ENCODE data around the gene SAT1.
"Not testable (repeated sequence)": the region's sequence is repeated elsewhere in the genome, so short reads cannot be mapped to it uniquely, and the experiment has no call there.

DNA sequence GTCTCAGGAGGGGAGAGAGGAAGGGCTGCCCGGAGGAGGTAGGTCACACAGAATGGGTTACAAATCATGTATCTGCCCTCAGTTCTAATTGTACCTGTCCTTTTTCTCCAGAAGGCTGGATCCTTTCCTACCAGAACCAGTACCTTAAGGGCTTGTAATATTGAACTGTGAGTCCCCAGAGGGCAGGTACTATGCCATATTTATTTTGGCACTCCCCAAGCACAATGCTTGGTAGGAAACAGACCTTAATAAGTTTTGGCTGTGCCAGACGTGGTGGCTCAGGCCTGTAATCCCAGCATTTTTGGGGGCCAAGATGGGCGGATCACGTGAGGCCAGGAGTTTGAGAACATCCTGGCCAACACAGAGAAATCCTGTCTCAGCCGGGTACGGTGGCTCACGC lies 11.9 kb upstream of the SAT1 start:
- not testable (repeated sequence) for TF ChIP-seq NR2F2 (IDR thresholded peaks at IDR 0.05; ENCODE audit: borderline replicate concordance, low read depth); BCL6 (CRISPR knock-in tag; IDR thresholded peaks at IDR 0.05); FOXA3 (CRISPR knock-in tag; IDR thresholded peaks at IDR 0.05); TCF7L2 (IDR thresholded peaks at IDR 0.05; ENCODE audit: low read depth, low read length); ZNF841 (CRISPR knock-in tag; IDR thresholded peaks at IDR 0.05; ENCODE audit: borderline replicate concordance); ZNF430 (CRISPR knock-in tag; IDR thresholded peaks at IDR 0.05); CBX1 (IDR thresholded peaks at IDR 0.05; ENCODE audit: low read depth); EP300 (IDR thresholded peaks at IDR 0.05; ENCODE audit: low read depth in 2 of 2, low read length in 2 of 2); EP300 (CRISPR knock-in tag; IDR thresholded peaks at IDR 0.05; ENCODE audit: borderline replicate concordance); ZNF121 (CRISPR knock-in tag; IDR thresholded peaks at IDR 0.05); GABPA (IDR thresholded peaks at IDR 0.05; ENCODE audit: low read depth, low read length); GABPA (CRISPR knock-in tag; IDR thresholded peaks at IDR 0.05; ENCODE audit: low read depth)
- TF ChIP-seq, protein P1, sequence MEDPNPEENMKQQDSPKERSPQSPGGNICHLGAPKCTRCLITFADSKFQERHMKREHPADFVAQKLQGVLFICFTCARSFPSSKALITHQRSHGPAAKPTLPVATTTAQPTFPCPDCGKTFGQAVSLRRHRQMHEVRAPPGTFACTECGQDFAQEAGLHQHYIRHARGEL (CRISPR knock-in tag; IDR thresholded peaks at IDR 0.05), result not testable (repeated sequence)
- TF ChIP-seq, protein P2, sequence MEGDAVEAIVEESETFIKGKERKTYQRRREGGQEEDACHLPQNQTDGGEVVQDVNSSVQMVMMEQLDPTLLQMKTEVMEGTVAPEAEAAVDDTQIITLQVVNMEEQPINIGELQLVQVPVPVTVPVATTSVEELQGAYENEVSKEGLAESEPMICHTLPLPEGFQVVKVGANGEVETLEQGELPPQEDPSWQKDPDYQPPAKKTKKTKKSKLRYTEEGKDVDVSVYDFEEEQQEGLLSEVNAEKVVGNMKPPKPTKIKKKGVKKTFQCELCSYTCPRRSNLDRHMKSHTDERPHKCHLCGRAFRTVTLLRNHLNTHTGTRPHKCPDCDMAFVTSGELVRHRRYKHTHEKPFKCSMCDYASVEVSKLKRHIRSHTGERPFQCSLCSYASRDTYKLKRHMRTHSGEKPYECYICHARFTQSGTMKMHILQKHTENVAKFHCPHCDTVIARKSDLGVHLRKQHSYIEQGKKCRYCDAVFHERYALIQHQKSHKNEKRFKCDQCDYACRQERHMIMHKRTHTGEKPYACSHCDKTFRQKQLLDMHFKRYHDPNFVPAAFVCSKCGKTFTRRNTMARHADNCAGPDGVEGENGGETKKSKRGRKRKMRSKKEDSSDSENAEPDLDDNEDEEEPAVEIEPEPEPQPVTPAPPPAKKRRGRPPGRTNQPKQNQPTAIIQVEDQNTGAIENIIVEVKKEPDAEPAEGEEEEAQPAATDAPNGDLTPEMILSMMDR (CRISPR knock-in tag; IDR thresholded peaks at IDR 0.05), result not testable (repeated sequence)
- TF ChIP-seq, protein P3, sequence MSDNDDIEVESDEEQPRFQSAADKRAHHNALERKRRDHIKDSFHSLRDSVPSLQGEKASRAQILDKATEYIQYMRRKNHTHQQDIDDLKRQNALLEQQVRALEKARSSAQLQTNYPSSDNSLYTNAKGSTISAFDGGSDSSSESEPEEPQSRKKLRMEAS (IDR thresholded peaks at IDR 0.05), result not testable (repeated sequence)
- TF ChIP-seq, protein P4, sequence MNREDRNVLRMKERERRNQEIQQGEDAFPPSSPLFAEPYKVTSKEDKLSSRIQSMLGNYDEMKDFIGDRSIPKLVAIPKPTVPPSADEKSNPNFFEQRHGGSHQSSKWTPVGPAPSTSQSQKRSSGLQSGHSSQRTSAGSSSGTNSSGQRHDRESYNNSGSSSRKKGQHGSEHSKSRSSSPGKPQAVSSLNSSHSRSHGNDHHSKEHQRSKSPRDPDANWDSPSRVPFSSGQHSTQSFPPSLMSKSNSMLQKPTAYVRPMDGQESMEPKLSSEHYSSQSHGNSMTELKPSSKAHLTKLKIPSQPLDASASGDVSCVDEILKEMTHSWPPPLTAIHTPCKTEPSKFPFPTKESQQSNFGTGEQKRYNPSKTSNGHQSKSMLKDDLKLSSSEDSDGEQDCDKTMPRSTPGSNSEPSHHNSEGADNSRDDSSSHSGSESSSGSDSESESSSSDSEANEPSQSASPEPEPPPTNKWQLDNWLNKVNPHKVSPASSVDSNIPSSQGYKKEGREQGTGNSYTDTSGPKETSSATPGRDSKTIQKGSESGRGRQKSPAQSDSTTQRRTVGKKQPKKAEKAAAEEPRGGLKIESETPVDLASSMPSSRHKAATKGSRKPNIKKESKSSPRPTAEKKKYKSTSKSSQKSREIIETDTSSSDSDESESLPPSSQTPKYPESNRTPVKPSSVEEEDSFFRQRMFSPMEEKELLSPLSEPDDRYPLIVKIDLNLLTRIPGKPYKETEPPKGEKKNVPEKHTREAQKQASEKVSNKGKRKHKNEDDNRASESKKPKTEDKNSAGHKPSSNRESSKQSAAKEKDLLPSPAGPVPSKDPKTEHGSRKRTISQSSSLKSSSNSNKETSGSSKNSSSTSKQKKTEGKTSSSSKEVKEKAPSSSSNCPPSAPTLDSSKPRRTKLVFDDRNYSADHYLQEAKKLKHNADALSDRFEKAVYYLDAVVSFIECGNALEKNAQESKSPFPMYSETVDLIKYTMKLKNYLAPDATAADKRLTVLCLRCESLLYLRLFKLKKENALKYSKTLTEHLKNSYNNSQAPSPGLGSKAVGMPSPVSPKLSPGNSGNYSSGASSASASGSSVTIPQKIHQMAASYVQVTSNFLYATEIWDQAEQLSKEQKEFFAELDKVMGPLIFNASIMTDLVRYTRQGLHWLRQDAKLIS (CRISPR knock-in tag; IDR thresholded peaks at IDR 0.05), result not testable (repeated sequence)

All from HepG2 (cell line).